HG03108 (cell line): ENCODE measurements around the gene PRKD1.

ENCODE experiments used
- ATAC-seq: cut with Tn5 transposase; IDR thresholded peaks from one replicate; pipeline ENCODE4 v1.9.1; 2021; ENCODE audit warnings: moderate library complexity; ENCODE audit not compliant: unreplicated experiment

The PRKD1 gene

DNA sequence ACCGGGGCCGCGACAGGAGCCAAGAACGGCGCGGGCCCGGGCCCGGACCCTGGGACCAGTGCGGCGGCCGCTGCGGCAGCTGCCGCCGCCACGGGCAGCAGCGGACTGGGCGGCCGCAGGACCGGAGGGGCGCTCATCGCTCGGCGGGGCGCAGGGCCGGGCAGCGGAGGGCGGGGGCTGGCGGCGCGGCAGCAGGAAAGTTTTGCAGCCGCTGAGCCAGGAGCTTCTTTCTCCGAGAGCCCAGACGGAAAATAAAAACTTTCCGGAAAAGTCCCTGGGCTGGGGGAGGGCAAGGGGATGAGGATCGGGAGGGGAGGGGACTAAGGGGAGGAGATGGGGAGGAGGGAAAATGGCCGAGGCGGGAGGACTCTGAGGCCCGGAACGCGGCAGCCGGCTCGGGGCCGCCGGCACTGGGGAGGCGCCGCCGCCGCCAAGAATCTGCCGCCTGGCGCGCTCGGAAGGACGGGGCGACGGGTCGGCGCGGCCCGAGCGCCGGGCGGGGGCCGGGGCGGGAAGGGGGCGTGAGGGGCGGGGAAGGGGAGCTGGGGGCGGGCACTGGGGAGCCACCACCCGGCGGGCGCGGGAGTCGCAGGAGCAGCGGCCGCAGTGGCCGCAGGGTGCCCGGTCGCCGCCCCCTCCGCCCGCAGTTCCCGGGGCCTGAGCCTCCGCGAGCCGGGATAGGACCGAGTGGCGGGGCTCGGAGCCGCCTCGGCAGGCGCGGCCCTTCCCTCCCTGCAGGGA, at the start of gene PRKD1:
TSS of gene PRKD1 (minus strand) at position 472 of the 741 bp plus-strand sequence.
- peak; percentile 34 for ATAC-seq

GRCh38 chr14:29971101-29971500, 43.5 kb upstream of the PRKD1 start:
- ATAC-seq, result no peak

DNA sequence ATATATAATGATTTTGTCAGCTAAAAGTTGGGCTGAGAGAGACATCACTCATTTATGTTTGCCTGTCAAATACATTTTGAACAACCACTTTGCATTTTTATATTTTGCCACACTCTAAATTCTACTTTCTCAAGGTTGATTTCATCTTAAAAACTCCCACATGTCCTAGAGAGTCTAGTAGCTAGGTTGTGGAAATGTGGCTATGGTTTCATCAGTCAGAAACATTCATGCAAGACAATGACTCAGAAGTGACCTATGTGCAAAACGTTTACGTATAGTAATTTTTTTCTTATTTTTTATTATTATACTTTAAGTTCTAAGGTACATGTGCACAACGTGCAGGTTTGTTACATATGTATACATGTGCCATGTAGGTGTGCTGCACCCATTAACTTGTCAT, 27.4 kb upstream of the PRKD1 start:
- no peak for ATAC-seq

GRCh38 chr14:29953501-29953900, 25.9 kb upstream of the PRKD1 start:
- no peak for ATAC-seq

- ATAC-seq, result no peak
Measured at GRCh38 chr14:29944091-29944490, 16.4 kb upstream of the PRKD1 start.

- ATAC-seq, result no peak
Measured at GRCh38 chr14:29941401-29941800, 13.8 kb upstream of the PRKD1 start.

GRCh38 chr14:29940482-29940881, 12.8 kb upstream of the PRKD1 start:
- no peak for ATAC-seq

- no peak for ATAC-seq
Measured at GRCh38 chr14:29937116-29937515, 9.5 kb upstream of the PRKD1 start.

GRCh38 chr14:29930283-29930682, 2.6 kb upstream of the PRKD1 start:
- ATAC-seq, result no peak

- ATAC-seq, result no peak
Measured at GRCh38 chr14:29928117-29928640, 532 bp upstream of the PRKD1 start.

- ATAC-seq, result peak; percentile 45
Measured at GRCh38 chr14:29926701-29927375, 809 bp downstream of the PRKD1 start.

- ATAC-seq, result no peak
Measured at GRCh38 chr14:29926228-29926627, 1.4 kb downstream of the PRKD1 start.

DNA sequence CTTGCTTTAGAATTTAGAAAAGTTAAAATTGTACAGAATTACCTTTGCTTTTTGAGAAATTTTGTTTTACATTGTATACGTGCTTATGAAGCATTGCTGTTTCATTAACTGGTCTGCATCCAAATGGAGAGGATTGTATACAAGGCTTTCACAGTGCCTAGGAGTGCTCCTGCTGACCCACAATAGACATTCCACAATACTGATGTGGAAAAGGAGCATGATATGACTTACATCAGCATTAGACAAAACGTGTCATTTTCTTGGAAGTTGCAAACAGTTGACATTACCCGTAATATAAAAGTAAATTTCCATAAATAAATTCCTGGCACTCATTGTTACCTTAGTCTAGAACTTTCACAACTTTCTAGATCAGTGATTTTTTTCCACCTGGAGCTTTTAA, 1.9 kb downstream of the PRKD1 start:
- ATAC-seq, result no peak

DNA sequence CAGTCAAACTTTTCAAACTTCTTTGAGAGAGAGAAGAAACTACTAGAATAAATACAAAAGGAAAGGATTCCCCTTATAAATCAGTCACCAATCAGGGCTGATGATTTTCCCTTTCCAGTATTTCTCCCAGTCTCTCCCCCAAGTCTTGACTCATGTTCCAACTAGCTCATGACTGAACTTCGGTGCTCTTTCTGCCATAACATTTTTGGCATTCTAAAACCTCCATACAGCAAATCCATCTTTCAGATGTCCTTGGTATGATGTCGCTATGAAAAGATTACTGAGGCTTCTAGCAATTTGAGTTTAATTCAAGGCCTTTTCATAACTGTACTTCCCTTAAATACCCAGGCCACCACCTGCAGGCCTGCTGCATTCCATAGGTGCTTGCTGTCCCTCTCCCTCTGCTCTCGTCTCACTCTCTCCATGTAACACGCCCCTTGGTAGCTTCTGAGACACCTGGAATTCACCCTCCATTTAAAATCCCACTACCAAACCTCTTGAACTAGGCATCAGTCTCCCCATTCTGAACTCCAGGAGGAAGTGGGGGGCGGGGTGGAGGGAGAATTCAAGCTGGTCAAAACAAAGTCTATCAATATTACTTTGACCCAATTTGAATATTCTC, 2.4 kb downstream of the PRKD1 start:
- no peak for ATAC-seq

DNA sequence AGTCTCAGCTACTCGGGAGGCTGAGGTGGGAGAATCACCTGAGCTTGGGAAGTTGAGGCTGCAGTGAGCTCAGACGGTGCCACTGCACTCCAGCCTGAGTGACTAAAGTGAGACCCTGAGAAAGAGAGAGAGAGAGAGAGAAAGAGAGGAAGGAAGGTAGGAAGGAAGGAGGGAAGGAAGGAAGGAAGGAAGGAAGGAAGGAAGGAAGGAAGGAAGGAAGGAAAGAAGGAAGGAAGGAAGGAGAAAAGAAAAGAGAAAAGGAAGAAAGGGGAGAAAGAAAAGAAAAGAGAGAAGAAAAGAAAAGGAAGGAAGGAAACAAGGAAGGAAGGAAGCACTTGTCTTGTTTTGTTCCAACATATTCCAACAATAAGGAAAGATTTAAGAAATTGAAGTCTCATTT, 7.8 kb downstream of the PRKD1 start:
- no peak for ATAC-seq

DNA sequence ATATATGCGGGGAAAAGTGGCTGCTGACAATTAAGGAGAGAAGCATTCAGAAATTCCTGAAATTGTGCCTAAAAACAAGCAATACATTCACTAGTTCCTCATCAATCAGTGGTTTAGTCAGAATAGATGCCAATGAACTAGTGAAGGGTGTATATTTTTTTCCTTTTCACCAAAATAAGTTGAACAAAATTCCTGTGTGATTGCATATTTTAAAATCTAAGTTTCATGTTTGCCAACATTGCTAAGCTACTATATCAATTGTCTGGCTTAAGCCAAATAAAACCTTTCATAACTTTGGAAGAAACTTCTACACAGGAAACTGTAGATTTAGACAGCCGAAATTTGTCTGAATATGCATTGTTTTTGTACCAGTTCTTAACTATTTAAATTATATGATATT, 8.7 kb downstream of the PRKD1 start:
- ATAC-seq, result no peak

GRCh38 chr14:29913566-29913965, 14.1 kb downstream of the PRKD1 start:
- ATAC-seq, result no peak

- no peak for ATAC-seq
Measured at GRCh38 chr14:29911810-29912209, 15.8 kb downstream of the PRKD1 start.

DNA sequence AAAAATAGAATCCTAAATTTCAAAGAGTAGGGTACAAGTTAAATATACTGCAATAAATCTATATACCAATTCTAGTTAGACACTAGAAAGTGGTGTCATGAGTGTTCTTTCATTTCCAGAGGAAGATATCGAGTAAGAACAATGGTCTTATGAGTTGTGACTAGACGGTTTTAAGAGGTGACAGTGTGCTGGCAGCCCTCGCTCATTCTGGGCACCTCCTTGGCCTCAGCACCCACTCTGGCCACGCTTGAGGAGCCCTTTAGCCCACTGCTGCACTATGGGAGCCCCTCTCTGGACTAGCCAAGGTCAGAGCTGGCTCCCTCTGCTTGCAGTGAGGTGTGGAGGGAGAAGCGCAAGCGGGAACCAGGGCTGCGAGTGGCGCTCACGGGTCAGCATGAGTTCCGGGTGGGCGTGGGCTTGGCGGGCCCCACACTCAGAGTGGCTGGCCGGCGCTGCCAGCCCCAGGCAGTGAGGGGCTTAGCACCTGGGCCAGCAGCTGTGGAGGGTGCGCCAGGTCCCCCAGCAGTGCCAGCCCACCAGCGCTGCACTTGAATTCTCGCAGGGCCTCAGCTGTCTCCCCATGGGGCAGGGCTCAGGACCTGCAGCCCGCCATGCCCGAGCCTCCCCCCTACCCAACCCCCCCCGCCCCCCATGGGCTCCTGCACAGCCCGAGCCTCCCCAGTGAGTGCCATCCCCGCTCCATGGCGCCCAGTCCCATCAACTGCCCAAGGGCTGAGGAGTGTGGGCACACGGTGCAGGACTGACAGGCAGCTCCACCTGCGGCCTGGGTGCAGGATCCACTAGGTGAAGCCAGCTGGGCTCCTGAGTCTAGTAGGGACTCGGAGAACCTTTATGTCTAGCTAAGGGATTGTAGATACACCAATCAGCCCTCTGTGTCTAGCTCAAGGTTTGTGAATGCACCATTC, 18.7 kb downstream of the PRKD1 start:
- ATAC-seq, result no peak

DNA sequence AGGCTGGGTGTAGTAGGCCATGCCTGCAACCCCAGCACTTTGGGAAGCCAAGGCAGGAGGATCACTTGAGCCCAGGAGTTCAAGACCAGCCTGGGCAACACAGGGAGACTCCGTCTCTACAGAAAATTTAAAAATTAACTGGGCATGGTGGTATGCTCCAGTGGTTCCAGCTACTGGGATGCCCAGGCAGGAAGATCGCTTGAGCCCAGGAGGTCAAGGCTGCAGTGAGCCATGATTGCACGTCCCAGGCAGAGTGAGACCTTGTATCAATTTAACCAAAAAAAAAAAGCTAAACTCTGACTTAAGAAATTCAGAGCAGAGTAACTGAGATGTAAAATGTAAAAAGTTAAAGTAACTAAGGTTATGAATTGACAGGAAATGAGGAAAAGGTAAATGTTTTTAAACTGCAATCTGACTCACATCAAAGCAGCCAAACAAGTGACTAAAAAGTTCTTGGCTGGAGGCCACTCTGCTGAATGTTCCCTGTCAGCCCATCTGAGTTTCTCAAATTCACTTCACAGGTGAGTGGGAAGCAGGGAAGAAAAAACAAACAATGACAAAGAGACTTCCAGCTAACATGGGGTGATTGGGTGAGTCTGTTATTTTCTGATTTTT, 21.3 kb downstream of the PRKD1 start:
- no peak for ATAC-seq
